Stimulated activated CD4-positive, alpha-beta T cell treated with anti-CD3 and anti-CD28 coated beads, Interleukin-15, amount 100 ng/mL, for 1 hour (primary cell): ENCODE data around the gene FNDC1.
A peak's percentile ranks its signal among the peaks of the same experiment; 100 is the strongest.
"Not testable (repeated sequence)": the region's sequence is repeated elsewhere in the genome, so short reads cannot be mapped to it uniquely, and the experiment has no call there.

Experiments
- DNase-seq, 2 donors: peaks; one replicate each; pipeline ENCODE4 v3.0.0-alpha.2; 2020; ENCODE audit warnings: low read depth in 1 of 2, low spot score in 1 of 2

Gene FNDC1

GRCh38 chr6:159169193-159169555 lies at the start of gene FNDC1:
TSS of gene FNDC1 (plus strand) at chr6:159169400. CDS start at chr6:159169597, 197 bp downstream.
- peak in 1 of 2 donors; percentile 40 for DNase-seq

GRCh38 chr6:159119791-159120190 lies 49.4 kb upstream of the FNDC1 start:
- no peak for DNase-seq

- DNase-seq, result no peak
These were observed 47.7 kb upstream of the FNDC1 start for GRCh38 chr6:159121486-159121885.

GRCh38 chr6:159122453-159122852 lies 46.7 kb upstream of the FNDC1 start:
- DNase-seq, result no peak

- not testable (repeated sequence) for DNase-seq
These were observed 45.4 kb upstream of the FNDC1 start for GRCh38 chr6:159123831-159124230.

- DNase-seq, result no peak
These were observed 44.1 kb upstream of the FNDC1 start for GRCh38 chr6:159125014-159125609.

GRCh38 chr6:159125951-159126352 lies 43.2 kb upstream of the FNDC1 start:
- no peak for DNase-seq

- no peak for DNase-seq
These were observed 42.6 kb upstream of the FNDC1 start for GRCh38 chr6:159126590-159126989.

- DNase-seq, result no peak
These were observed 41.5 kb upstream of the FNDC1 start for GRCh38 chr6:159127701-159128100.

- no peak for DNase-seq
These were observed 40.2 kb upstream of the FNDC1 start for GRCh38 chr6:159128978-159129377.

- DNase-seq, result no peak
These were observed 38.4 kb upstream of the FNDC1 start for GRCh38 chr6:159130846-159131245.

- no peak for DNase-seq
These were observed 37.5 kb upstream of the FNDC1 start for GRCh38 chr6:159131709-159132108.

GRCh38 chr6:159132664-159133063 lies 36.5 kb upstream of the FNDC1 start:
- DNase-seq, result no peak

- peak; percentile 44 to 48 for DNase-seq
These were observed 34.4 kb upstream of the FNDC1 start for GRCh38 chr6:159134701-159135364.

GRCh38 chr6:159137676-159138075 lies 31.5 kb upstream of the FNDC1 start:
- DNase-seq, result no peak

- no peak for DNase-seq
These were observed 26.7 kb upstream of the FNDC1 start for GRCh38 chr6:159142531-159142930.

GRCh38 chr6:159148641-159149040 lies 20.6 kb upstream of the FNDC1 start:
- DNase-seq, result no peak

GRCh38 chr6:159149641-159150040 lies 19.6 kb upstream of the FNDC1 start:
- no peak for DNase-seq

GRCh38 chr6:159151266-159151855 lies 17.8 kb upstream of the FNDC1 start:
- peak in 1 of 2 donors; percentile 14 for DNase-seq

GRCh38 chr6:159152041-159152440 lies 17.2 kb upstream of the FNDC1 start:
- no peak for DNase-seq

- DNase-seq, result no peak
These were observed 16.4 kb upstream of the FNDC1 start for GRCh38 chr6:159152782-159153181.

GRCh38 chr6:159155679-159156078 lies 13.5 kb upstream of the FNDC1 start:
- no peak for DNase-seq

- DNase-seq, result no peak
These were observed 13.1 kb upstream of the FNDC1 start for GRCh38 chr6:159156089-159156488.
